GM12864 (cell line): ENCODE measurements around the gene ABCA7.
A peak's percentile ranks its signal among the peaks of the same experiment; 100 is the strongest.

Experiments
- DNase-seq: peaks from one replicate; pipeline ENCODE4 v3.0.0-alpha.2; 2011; ENCODE audit warnings: low read depth
- H3K4me3 ChIP-seq: 2 replicates; pipeline ENCODE4 v1.5.1; 2011; ENCODE audit warnings: mild to moderate bottlenecking, low read depth, low read length, control low read depth
- CTCF ChIP-seq: IDR thresholded peaks from 2 replicates; pipeline ENCODE4 v1.5.1; 2011; ENCODE audit warnings: low read depth, mild to moderate bottlenecking, moderate library complexity, low read length, control low read depth, inconsistent platforms; ENCODE audit errors: missing control alignments

The ABCA7 gene, protein sequence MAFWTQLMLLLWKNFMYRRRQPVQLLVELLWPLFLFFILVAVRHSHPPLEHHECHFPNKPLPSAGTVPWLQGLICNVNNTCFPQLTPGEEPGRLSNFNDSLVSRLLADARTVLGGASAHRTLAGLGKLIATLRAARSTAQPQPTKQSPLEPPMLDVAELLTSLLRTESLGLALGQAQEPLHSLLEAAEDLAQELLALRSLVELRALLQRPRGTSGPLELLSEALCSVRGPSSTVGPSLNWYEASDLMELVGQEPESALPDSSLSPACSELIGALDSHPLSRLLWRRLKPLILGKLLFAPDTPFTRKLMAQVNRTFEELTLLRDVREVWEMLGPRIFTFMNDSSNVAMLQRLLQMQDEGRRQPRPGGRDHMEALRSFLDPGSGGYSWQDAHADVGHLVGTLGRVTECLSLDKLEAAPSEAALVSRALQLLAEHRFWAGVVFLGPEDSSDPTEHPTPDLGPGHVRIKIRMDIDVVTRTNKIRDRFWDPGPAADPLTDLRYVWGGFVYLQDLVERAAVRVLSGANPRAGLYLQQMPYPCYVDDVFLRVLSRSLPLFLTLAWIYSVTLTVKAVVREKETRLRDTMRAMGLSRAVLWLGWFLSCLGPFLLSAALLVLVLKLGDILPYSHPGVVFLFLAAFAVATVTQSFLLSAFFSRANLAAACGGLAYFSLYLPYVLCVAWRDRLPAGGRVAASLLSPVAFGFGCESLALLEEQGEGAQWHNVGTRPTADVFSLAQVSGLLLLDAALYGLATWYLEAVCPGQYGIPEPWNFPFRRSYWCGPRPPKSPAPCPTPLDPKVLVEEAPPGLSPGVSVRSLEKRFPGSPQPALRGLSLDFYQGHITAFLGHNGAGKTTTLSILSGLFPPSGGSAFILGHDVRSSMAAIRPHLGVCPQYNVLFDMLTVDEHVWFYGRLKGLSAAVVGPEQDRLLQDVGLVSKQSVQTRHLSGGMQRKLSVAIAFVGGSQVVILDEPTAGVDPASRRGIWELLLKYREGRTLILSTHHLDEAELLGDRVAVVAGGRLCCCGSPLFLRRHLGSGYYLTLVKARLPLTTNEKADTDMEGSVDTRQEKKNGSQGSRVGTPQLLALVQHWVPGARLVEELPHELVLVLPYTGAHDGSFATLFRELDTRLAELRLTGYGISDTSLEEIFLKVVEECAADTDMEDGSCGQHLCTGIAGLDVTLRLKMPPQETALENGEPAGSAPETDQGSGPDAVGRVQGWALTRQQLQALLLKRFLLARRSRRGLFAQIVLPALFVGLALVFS (N-terminal part only)

GRCh38 chr19:1039646-1040475, at the start of gene ABCA7:
Gene ABCA7 (plus strand): TSS chr19:1040107. CDS start chr19:1041362, 1,255 bp downstream.
- H3K4me3 ChIP-seq = peak within 1 kb of the TSS; percentile 86
- peak; percentile 95 for DNase-seq
- TF ChIP-seq CTCF = no peak

GRCh38 chr19:990119-990571, 49.8 kb upstream of the ABCA7 start:
- no peak for DNase-seq
- TF ChIP-seq CTCF = no peak
- H3K4me3 ChIP-seq = no peak overlapping the region

GRCh38 chr19:990746-991145, 49.2 kb upstream of the ABCA7 start:
- TF ChIP-seq CTCF = no peak
- no peak for DNase-seq
- no peak overlapping the region for H3K4me3 ChIP-seq

DNA sequence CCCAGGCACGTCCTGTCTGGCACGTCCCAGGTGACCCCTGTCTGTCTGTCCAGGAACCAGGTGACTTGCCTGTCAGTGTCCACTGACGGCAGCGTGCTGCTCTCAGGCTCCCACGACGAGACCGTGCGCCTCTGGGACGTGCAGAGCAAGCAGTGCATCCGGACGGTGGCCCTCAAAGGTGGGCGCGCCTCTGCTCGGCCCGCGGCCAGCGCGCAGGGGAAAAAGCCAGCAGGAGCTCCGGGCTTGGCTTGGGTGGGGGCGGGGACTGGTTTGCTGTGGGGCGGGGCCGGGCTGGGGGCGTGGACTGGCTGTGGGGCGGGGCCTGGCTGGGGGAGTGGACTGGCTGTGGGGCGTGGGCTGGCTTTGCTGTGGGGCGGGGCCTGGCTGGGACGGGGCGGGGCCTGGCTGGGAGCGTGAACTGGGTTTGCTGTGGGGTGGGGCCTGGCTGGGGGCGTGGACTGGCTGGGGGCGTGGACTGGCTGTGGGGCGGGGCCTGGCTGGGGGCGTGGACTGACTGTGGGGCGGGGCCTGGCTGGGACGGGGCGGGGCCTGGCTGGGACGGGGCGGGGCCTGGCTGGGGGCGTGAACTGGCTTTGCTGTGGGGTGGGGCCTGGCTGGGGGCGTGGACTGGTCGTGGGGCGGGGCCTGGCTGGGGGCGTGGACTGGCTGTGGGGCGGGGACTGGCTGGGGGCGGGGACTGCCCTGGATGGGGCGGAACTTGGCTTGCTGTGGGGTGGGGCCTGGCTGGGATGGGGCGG, 48.6 kb upstream of the ABCA7 start:
- no peak for DNase-seq
- H3K4me3 ChIP-seq = no peak overlapping the region
- TF ChIP-seq CTCF = no peak

- no peak overlapping the region for H3K4me3 ChIP-seq
- no peak for DNase-seq
- TF ChIP-seq CTCF = no peak
Observed at GRCh38 chr19:991932-992669, 47.8 kb upstream of the ABCA7 start.
